NOMO-1 treated with DMSO at 0.1 percent for 48 hours (cell line): ENCODE data around the gene DDI1.

ENCODE experiments used
- DNase-seq: peaks from one replicate; lab custom pipeline; 2025; ENCODE audit not compliant: unreplicated experiment; lab: John Stamatoyannopoulos, UW

Gene DDI1

GRCh38 chr11:104075706-104076105, 39.3 kb downstream of the DDI1 start:
- peak; percentile 77 for DNase-seq

GRCh38 chr11:104076455-104076854, 40.0 kb downstream of the DDI1 start:
- no peak for DNase-seq

GRCh38 chr11:104078245-104078644, 41.8 kb downstream of the DDI1 start:
- peak; percentile 49 for DNase-seq

DNA sequence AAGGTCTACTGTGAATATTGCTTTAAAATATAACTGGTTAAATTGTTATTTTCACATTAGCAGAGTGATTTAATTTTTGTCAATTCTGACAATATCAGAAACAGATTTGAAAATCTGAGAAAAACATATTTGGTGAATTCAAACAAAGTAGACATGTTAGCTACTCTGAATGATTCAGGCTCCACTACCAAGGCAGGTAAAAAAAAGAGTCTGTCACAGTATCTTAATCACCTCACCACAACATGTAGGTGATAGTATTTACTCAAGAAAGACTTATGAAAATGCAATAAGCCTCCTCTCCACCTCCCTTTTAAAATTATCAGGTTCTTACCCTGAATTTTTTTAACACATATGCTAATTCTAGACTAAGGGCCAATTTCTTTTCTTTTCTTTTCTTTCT, 42.6 kb downstream of the DDI1 start:
- no peak for DNase-seq

DNA sequence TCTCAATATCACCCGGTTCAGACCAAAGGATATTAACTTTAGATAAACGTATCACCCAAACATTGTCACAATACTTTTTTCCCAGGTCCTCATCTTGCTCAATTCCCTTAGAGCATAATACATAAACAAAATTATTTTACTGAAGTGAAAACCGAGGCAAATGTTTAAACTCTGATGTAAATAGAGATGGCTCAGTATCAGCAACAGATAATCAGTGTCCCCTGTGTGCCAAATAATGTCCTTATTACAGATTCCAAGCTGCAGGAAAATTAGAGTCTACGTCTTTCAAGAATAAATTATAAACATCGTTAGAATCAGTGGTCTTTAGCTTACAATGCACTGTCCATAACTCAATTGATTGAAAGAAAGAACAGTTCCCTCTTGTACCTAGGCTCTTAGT, 50.2 kb downstream of the DDI1 start:
- DNase-seq: no peak
